HG02571 (cell line): ENCODE results near the gene BAG2.
A peak's percentile ranks its signal among the peaks of the same experiment; 100 is the strongest.

ENCODE experiments used
- ATAC-seq: cut with Tn5 transposase; IDR thresholded peaks from one replicate; pipeline ENCODE4 v1.9.1; 2021; ENCODE audit warnings: mild to moderate bottlenecking, moderate library complexity; ENCODE audit not compliant: unreplicated experiment

Gene BAG2

DNA sequence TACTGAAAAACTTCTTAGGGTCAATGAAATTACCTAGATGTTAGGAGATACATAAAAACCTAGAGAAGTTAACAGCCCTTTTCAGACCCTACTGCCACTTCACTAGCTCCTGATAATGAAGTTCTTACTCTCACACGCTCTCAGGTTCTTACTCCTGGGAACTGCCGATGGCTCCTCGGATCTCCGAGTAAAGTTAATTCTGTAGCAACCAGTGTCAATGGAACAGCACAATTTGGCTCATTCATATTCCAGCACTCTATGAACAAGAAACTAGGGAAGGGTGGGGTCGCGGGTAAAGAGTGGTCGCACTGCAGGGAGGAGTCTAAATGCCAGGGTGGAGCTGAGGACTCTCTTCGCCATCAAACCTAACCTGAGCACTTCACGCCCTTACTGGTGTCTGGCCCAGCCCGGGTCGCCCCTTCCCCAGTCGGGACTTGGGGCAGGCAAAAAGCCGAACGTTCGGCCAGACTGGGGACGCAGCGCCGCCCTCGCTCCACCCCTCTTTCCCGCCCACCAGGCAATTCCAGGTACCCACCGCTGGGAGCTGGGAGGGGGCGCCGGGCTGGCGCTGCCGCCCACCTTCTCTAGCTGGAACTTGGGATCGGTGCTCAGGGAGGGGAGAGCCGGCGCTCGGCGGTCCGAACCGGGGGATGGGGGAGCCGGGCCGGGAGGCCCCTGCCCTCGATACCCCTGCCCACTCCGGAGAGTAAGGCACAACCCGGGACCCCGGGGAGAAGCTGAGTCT lies 49.2 kb downstream of the BAG2 start:
- ATAC-seq: peak; percentile 60

GRCh38 chr6:57221936-57222742 lies 50.0 kb downstream of the BAG2 start, which contains the start of gene RAB23:
RAB23 (minus strand) TSS chr6:57222307; CDS start chr6:57210380, 11,927 bp downstream.
- peak; percentile 85 for ATAC-seq

GRCh38 chr6:57222743-57223077 lies 50.6 kb downstream of the BAG2 start:
- ATAC-seq: no peak

- no peak for ATAC-seq
These were observed 52.8 kb downstream of the BAG2 start for GRCh38 chr6:57224769-57225515.

DNA sequence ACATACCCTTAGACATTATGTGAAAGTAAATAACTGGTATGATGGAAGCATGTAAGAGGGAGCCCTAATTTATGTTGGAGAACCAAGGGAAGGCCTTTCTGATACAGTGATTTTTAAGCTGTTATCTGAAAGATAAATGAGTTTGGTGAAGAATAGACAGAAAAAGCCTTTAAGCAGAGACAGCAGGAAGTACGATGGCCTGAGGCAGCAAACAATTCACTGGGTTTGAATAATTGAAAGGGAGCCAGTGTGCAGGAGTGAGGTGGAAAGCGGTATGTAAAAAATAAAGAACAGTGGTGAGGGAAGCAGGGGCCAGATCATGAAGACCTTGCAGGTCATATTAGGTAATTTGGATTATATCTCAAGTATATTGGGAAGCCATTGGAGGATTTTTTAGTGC lies 54.1 kb downstream of the BAG2 start:
- ATAC-seq: no peak
